Panc1 (cell line): ENCODE data around the gene VPS16. TPM values are rescaled to one million over a fixed set of nuclear protein-coding genes. Genes with fewer than 3 reads are reported as not detected.

Source experiments
- ATAC-seq: fragments of 200-7000 bp; cut with Tn5 transposase; 2 replicates; pipeline ENCODE4 v1.9.1; 2020; ENCODE audit warnings: mild to moderate bottlenecking, moderate library complexity
- BruUV-seq: library from RNA; stranded (reverse); fragments of 400-500 nt; replicated peaks from 2 replicates; lab custom pipeline; 2021; lab: Mats Ljungman, UMichigan
- CTCF ChIA-PET: fragments of 300-600 bp; sonication (Branson Sonifier 250); formaldehyde crosslinking; loops from one replicate; lab custom pipeline; 2022; ENCODE audit warnings: antibody characterized with exemption; lab: Charles Lee
- POLR2A ChIA-PET: fragments of 300-600 bp; sonication (Branson Sonifier 250); formaldehyde crosslinking; loops from one replicate; lab custom pipeline; 2022; ENCODE audit warnings: antibody characterized with exemption; lab: Charles Lee
- DNase-seq: peaks from one replicate; pipeline ENCODE4 v3.0.0-alpha.2; 2010; ENCODE audit warnings: low read depth, low spot score
- H3K27ac ChIP-seq: 2 replicates; pipeline ENCODE4 v1.5.1; 2011; ENCODE audit warnings: mild to moderate bottlenecking, low read length, inconsistent platforms
- H3K27me3 ChIP-seq: fragments of 200-500 bp; sonication (Bioruptor generic); 2 replicates; pipeline ENCODE4 v1.6.0; 2014; ENCODE audit warnings: low read length, inconsistent platforms; ENCODE audit not compliant: control insufficient read depth, insufficient read depth
- H3K36me3 ChIP-seq: fragments of 200-500 bp; sonication (Bioruptor generic); 2 replicates; pipeline ENCODE4 v1.5.1; 2014; ENCODE audit warnings: inconsistent platforms, mild to moderate bottlenecking, low read length, moderate library complexity; ENCODE audit not compliant: control insufficient read depth, insufficient read depth
- H3K4me1 ChIP-seq: 2 replicates; pipeline ENCODE4 v1.5.1; 2011; ENCODE audit warnings: inconsistent platforms, mild to moderate bottlenecking, low read length, moderate library complexity; ENCODE audit not compliant: control insufficient read depth, insufficient read depth
- H3K4me3 ChIP-seq, 2 experiments: 2 replicates each; pipeline ENCODE4 v1.5.1; 2011 to 2012; ENCODE audit warnings: low read depth in 2 of 2, low read length in 2 of 2, mild to moderate bottlenecking in 2 of 2, inconsistent platforms in 1 of 2, moderate library complexity in 1 of 2
- H3K9me3 ChIP-seq: fragments of 200-500 bp; sonication (Bioruptor generic); 2 replicates; pipeline ENCODE4 v1.5.1; 2014; ENCODE audit warnings: low read depth, mild to moderate bottlenecking, inconsistent platforms, low read length, moderate library complexity; ENCODE audit not compliant: control insufficient read depth, insufficient read depth
- CTCF ChIP-seq: fragments of 450-650 bp; IDR thresholded peaks from 2 replicates; pipeline ENCODE4 v1.5.1; 2017; ENCODE audit warnings: mild to moderate bottlenecking
- POLR2AphosphoS5 ChIP-seq: IDR thresholded peaks from 2 replicates; pipeline ENCODE4 v1.6.1; 2012; ENCODE audit warnings: mild to moderate bottlenecking, low read depth, low read length, moderate library complexity
- REST ChIP-seq, 2 experiments: IDR thresholded peaks; 2 replicates each; pipeline ENCODE4 v1.6.1; 2011 to 2012; ENCODE audit warnings: low read depth in 2 of 2, control low read depth in 1 of 2, low read length in 1 of 2, mild to moderate bottlenecking in 1 of 2, moderate library complexity in 1 of 2; ENCODE audit not compliant: insufficient read depth in 1 of 2
- SIN3A ChIP-seq: IDR thresholded peaks from 2 replicates; pipeline ENCODE4 v1.6.1; 2012; ENCODE audit warnings: low read depth, mild to moderate bottlenecking, low read length, moderate library complexity, borderline replicate concordance; ENCODE audit not compliant: insufficient read depth
- TCF7L2 ChIP-seq: IDR thresholded peaks from 2 replicates; pipeline ENCODE4 v1.6.1; 2011; ENCODE audit warnings: mild to moderate bottlenecking, low read depth, low read length, inconsistent platforms
- in situ Hi-C: cut with HindIII; loops from 2 replicates; pipeline ENCODE4 v1.10.0; 2016; ENCODE audit warnings: low sequenced_read_pairs, low pct_unique_long_range_greater_than_20kb
- intact Hi-C: fragments of 100-400 bp; cut with micrococcal nuclease; formaldehyde crosslinking; loops from one replicate; pipeline ENCODE4 v1.10.0; 2022; ENCODE audit not compliant: unreplicated experiment
- total RNA-seq: library from RNA; stranded (reverse); gene quantifications from one replicate; pipeline ENCODE4 v1.2.1, GENCODE V29; 2021; ENCODE audit not compliant: unreplicated experiment

The VPS16 gene
- total RNA-seq, 1 experiment from 2014 or later, result 35.3 TPM

GRCh38 chr20:2871111-2871465 is 30.5 kb downstream of the VPS16 start:
- Histone ChIP-seq H3K9me3 (no peaks in the 10 kb centered on the region), H3K4me1 (peaks cover 32% of the 10 kb centered on the region), H3K27me3 (no peaks in the 10 kb centered on the region), H3K27ac (peak overlapping the region; percentile 65), H3K36me3 (no peaks in the 10 kb centered on the region; the same call in 1 of the 2 replicates), H3K4me3 (no peak overlapping the region)
- no peak for DNase-seq
- ChIA-PET CTCF (no interaction called here), POLR2A (no interaction called here)
- no peak for TF ChIP-seq TCF7L2
- no peak for TF ChIP-seq POLR2AphosphoS5
- no peak for TF ChIP-seq REST (IDR thresholded peaks at IDR 0.05; ENCODE audit: insufficient read depth in 1 of 2, low read depth in 2 of 2, low read length in 1 of 2)
- no peak for TF ChIP-seq CTCF
- intact Hi-C loops, result no loop called here
- in situ Hi-C loops, result no loop called here
- no peak for ATAC-seq
- no TSS peak for BruUV-seq

GRCh38 chr20:2871661-2872458 is 31.3 kb downstream of the VPS16 start:
- peak overlapping the region; percentile 80 to 82 for H3K4me3 ChIP-seq
- in situ Hi-C loops, result no loop called here
- POLR2A ChIA-PET, result no interaction called here
- CTCF ChIA-PET, result interaction anchor here (0.6 kb wide), 1 partner anchor 295 kb away, joined by 3 read pairs; no protein-coding TSS in a partner anchor
- no peaks in the 10 kb centered on the region for H3K9me3 ChIP-seq
- no TSS peak for BruUV-seq
- ATAC-seq, result peak; percentile 19
- peaks cover 32% of the 10 kb centered on the region for H3K4me1 ChIP-seq
- peak overlapping the region; percentile 92 for H3K27ac ChIP-seq
- intact Hi-C loops, result no loop called here
- TF ChIP-seq SIN3A, result no peak
- no peak for TF ChIP-seq POLR2AphosphoS5
- no peak for TF ChIP-seq CTCF
- TF ChIP-seq TCF7L2, result no peak
- TF ChIP-seq REST (IDR thresholded peaks at IDR 0.05; ENCODE audit: insufficient read depth in 1 of 2, low read depth in 2 of 2, low read length in 1 of 2), result no peak
- H3K36me3 ChIP-seq, result no peaks in the 10 kb centered on the region; the same call in 1 of the 2 replicates
- no peaks in the 10 kb centered on the region for H3K27me3 ChIP-seq
- no peak for DNase-seq
